MCF 10A (cell line): ENCODE data around the gene FBN1. TPM values are rescaled to one million over a fixed set of nuclear protein-coding genes. Genes with fewer than 3 reads are reported as not detected.

Experiments used
- BruUV-seq: library from RNA; stranded (reverse); fragments of 400-500 nt; replicated peaks from 2 replicates; lab custom pipeline; 2021; lab: Mats Ljungman, UMichigan
- CTCF ChIA-PET: fragments of 300-600 bp; sonication (Branson Sonifier 250); formaldehyde crosslinking; extraction: SDS; loops from one replicate; lab custom pipeline; 2021; ENCODE audit warnings: antibody characterized with exemption, inconsistent platforms; lab: Yijun Ruan, JAX
- POLR2A ChIA-PET: fragments of 300-600, 350-650 bp; sonication (Branson Sonifier 250); formaldehyde crosslinking; extraction: SDS; loops from one replicate; lab custom pipeline; 2020; ENCODE audit warnings: antibody characterized with exemption, inconsistent platforms; lab: Yijun Ruan, JAX
- DNase-seq: peaks from one replicate; pipeline ENCODE4 v3.0.0-alpha.2; 2018; ENCODE audit not compliant: unreplicated experiment
- H3K27ac Mint-ChIP-seq: one replicate; pipeline ENCODE4 v1.8.0; 2022; ENCODE audit warnings: mild to moderate bottlenecking, low read depth, mixed read lengths; ENCODE audit not compliant: unreplicated experiment
- H3K27me3 Mint-ChIP-seq: one replicate; pipeline ENCODE4 v1.8.0; 2022; ENCODE audit warnings: mixed read lengths; ENCODE audit not compliant: insufficient read depth, unreplicated experiment
- H3K36me3 Mint-ChIP-seq: one replicate; pipeline ENCODE4 v1.8.0; 2022; ENCODE audit warnings: mild to moderate bottlenecking, moderate library complexity, mixed read lengths; ENCODE audit not compliant: insufficient read depth, unreplicated experiment
- H3K4me1 Mint-ChIP-seq: one replicate; pipeline ENCODE4 v1.8.0; 2022; ENCODE audit warnings: mixed read lengths; ENCODE audit not compliant: insufficient read depth, unreplicated experiment
- H3K4me3 Mint-ChIP-seq: one replicate; pipeline ENCODE4 v1.8.0; 2022; ENCODE audit warnings: mild to moderate bottlenecking, moderate library complexity, mixed read lengths; ENCODE audit not compliant: unreplicated experiment
- H3K9me3 Mint-ChIP-seq: one replicate; pipeline ENCODE4 v1.8.0; 2022; ENCODE audit warnings: mixed read lengths; ENCODE audit not compliant: unreplicated experiment
- intact Hi-C: fragments of 100-400 bp; cut with micrococcal nuclease; formaldehyde crosslinking; loops from 2 replicates; pipeline ENCODE4 v1.14.1; 2022
- total RNA-seq: library from RNA; stranded (reverse); gene quantifications from 2 replicates; pipeline ENCODE4 v1.2.3, GENCODE V29; 2022
- TF ChIP-seq, protein P1 (sequence below): fragments of 200-600 bp; IDR thresholded peaks from one replicate; pipeline ENCODE4 v1.8.0; 2022; ENCODE audit warnings: antibody characterized with exemption, mild to moderate bottlenecking; ENCODE audit not compliant: unreplicated experiment

The FBN1 gene
- total RNA-seq, 1 experiment from 2014 or later: 14.3 TPM

DNA sequence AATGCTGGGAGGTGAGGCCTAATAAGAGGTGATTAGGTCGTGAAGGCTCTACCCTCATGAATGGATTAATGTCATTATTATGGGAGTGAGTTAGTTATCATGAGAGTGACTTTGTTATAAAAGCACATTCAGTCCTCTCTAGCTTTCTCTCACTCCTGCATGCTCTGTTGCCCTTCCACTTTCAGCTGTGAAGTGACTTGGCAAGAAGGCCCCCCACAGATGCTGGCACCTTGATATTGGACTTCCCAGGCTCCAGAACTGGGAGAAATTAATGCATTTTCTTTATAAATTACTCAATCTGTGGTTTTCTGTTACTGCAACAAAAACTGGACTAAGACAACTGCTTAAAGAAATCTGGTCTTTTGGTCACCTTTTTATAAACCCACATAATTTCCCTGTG is 144.3 kb downstream of the FBN1 start:
- intact Hi-C loops: no loop called here
- no peaks in the 10 kb centered on the region for H3K4me1 Mint-ChIP-seq
- TF ChIP-seq, protein P1, sequence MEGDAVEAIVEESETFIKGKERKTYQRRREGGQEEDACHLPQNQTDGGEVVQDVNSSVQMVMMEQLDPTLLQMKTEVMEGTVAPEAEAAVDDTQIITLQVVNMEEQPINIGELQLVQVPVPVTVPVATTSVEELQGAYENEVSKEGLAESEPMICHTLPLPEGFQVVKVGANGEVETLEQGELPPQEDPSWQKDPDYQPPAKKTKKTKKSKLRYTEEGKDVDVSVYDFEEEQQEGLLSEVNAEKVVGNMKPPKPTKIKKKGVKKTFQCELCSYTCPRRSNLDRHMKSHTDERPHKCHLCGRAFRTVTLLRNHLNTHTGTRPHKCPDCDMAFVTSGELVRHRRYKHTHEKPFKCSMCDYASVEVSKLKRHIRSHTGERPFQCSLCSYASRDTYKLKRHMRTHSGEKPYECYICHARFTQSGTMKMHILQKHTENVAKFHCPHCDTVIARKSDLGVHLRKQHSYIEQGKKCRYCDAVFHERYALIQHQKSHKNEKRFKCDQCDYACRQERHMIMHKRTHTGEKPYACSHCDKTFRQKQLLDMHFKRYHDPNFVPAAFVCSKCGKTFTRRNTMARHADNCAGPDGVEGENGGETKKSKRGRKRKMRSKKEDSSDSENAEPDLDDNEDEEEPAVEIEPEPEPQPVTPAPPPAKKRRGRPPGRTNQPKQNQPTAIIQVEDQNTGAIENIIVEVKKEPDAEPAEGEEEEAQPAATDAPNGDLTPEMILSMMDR: no peak
- H3K9me3 Mint-ChIP-seq: no peaks in the 10 kb centered on the region
- H3K27ac Mint-ChIP-seq: no peak overlapping the region
- peaks cover 19% of the 10 kb centered on the region for H3K36me3 Mint-ChIP-seq
- ChIA-PET POLR2A (no interaction called here), CTCF (interaction anchor here (0.7 to 1.1 kb wide), 2 partner anchors 41 to 141 kb away, joined by 3 read pairs; no protein-coding TSS in a partner anchor)
- DNase-seq: no peak
- no TSS peak for BruUV-seq
- no peaks in the 10 kb centered on the region for H3K27me3 Mint-ChIP-seq
- no peak overlapping the region for H3K4me3 Mint-ChIP-seq

DNA sequence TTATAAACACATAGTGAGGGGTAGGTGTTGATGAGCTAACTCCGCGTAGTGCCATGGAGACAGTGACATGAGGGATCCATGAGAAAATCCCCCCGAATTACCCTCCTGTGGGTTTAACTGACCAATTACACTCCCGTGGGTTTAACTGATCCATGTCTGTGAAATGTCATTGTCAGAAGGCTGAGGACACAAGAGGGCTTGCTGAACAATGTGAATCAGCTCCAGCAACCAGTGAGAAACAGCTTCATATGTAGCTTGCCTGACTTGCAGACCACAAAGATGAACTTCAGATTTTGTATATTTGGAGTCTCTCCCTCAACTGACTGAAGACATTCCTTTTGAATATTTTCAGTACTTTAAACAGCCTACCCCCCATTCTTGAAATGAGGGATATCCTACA is 144.9 kb downstream of the FBN1 start:
- ChIA-PET POLR2A (no interaction called here), CTCF (interaction anchor here (0.6 to 1.1 kb wide), 3 partner anchors 41 to 142 kb away, joined by 3 read pairs; no protein-coding TSS in a partner anchor)
- BruUV-seq: no TSS peak
- Mint-ChIP-seq H3K4me3 (no peak overlapping the region), H3K9me3 (no peaks in the 10 kb centered on the region), H3K27ac (no peak overlapping the region), H3K36me3 (peaks cover 19% of the 10 kb centered on the region), H3K4me1 (no peaks in the 10 kb centered on the region), H3K27me3 (no peaks in the 10 kb centered on the region)
- DNase-seq: no peak
- TF ChIP-seq, protein P1: no peak
- intact Hi-C loops: no loop called here

DNA sequence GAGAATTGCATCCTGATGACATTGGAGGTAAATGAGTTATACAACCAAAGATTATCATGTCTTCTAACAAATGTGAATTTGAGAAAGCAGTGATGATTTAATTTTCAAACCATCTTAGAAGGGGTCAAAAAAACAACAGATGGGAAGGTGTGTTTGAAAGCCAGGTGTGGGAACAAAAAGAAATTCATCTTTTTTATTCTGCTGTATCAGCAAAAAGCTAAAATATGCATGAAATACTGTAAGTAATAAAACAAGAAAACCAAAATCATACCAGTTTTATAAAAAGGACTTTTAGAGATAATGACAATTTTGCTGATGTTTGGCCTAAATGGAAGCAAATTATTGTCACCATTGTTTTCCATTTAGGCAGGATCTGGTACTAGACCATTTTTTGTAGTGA is 145.5 kb downstream of the FBN1 start:
- no TSS peak for BruUV-seq
- no peak overlapping the region for H3K4me3 Mint-ChIP-seq
- intact Hi-C loops: no loop called here
- no peaks in the 10 kb centered on the region for H3K27me3 Mint-ChIP-seq
- H3K4me1 Mint-ChIP-seq: no peaks in the 10 kb centered on the region
- CTCF ChIA-PET: interaction anchor here (1.1 kb wide), 1 partner anchor 42 kb away, joined by 3 read pairs; no protein-coding TSS in a partner anchor
- H3K9me3 Mint-ChIP-seq: no peaks in the 10 kb centered on the region
- H3K27ac Mint-ChIP-seq: no peak overlapping the region
- peaks cover 19% of the 10 kb centered on the region for H3K36me3 Mint-ChIP-seq
- TF ChIP-seq, protein P1: no peak
- no peak for DNase-seq
- POLR2A ChIA-PET: no interaction called here

DNA sequence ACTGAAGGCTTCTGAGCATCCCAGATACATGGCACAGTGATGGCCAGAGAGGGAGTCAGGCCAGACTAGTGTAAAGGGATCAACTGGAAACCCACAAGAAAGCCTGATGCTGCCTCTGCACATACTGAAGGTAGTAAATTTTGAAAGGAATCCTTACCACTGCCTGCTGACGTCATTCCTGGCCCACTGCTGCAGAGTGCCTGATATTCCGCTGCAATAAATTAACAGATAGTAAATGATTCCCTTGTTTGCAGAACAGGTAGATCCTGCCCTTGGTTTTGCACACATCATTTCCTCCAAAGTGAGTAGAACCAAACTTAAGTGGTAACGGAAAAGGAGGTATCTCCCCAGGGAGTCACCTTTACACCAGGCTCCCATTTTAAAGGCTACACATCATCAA is 146.7 kb downstream of the FBN1 start:
- POLR2A ChIA-PET: no interaction called here

More for the DNA sequence above, 146.7 kb downstream of the FBN1 start:
- H3K36me3 Mint-ChIP-seq: peaks cover 28% of the 10 kb centered on the region
- intact Hi-C loops: no loop called here
- TF ChIP-seq, protein P1: no peak
- no peaks in the 10 kb centered on the region for H3K4me1 Mint-ChIP-seq
- H3K9me3 Mint-ChIP-seq: no peaks in the 10 kb centered on the region
- no peak overlapping the region for H3K4me3 Mint-ChIP-seq
- DNase-seq: no peak
- no TSS peak for BruUV-seq
- H3K27ac Mint-ChIP-seq: no peak overlapping the region
- CTCF ChIA-PET: no interaction called here
- H3K27me3 Mint-ChIP-seq: no peaks in the 10 kb centered on the region
